Posterior vena cava (tissue), 2 donors: ENCODE results near the gene GATAD2A. TPM values are rescaled to one million over a fixed set of nuclear protein-coding genes. Genes with fewer than 3 reads are reported as not detected.

Experiments
- DNase-seq: peaks from one replicate; pipeline ENCODE4 v3.0.0-alpha.2; 2020; ENCODE audit warnings: low spot score
- intact Hi-C, 2 donors: fragments of 100-400 bp; cut with DNase I; formaldehyde crosslinking; loops; one replicate each; pipeline versions ENCODE4 v1.14.1 to v1.14.2; 2022 to 2023
- total RNA-seq, 2 donors: library from RNA; stranded (reverse); fragmentation: NEBNext Ultra II Directional; extraction: Animal tissue kit (Norgen Biotek cat#: 25700); gene quantifications; one replicate each; pipeline ENCODE4 v1.2.1, GENCODE V29; 2021
- donor health status: DM: yes; HTN: yes; CAD: no.
- donor health status: DM: yes; HTN: yes; CAD: no.

The GATAD2A gene
- total RNA-seq, 2 donors from 2014 or later, result 54.3 to 70.9 TPM

DNA sequence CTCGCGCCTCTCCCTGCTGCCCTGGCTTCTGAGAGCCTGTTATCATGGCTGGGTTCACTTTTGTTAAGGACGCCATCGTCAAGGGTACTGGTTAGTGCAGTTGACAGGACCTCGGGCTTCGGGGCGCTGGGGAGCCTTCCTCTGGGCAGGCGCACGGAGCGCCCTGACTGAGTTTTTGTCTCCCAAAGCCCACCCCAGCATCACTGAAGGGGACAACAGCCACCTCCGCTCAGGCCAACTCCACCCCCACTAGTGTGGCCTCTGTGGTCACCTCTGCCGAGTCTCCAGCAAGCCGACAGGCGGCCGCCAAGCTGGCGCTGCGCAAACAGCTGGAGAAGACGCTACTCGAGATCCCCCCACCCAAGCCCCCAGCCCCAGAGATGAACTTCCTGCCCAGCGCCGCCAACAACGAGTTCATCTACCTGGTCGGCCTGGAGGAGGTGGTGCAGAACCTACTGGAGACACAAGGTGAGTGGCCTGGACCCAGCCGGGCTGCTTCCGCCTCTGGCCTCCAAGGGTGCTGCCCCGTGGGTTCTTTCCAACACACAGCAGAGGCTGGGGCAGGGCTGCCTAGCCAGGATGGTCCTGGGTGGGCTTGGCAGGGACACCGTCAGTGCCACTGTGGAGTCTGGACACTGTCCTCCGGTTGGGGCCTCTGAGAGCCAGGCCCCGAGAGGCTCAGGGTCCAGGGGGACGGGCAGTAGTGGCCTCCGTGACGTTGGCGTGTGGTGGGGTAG, 92.9 kb downstream of the GATAD2A start:
- no peak for DNase-seq
- intact Hi-C loops, result no loop called here

DNA sequence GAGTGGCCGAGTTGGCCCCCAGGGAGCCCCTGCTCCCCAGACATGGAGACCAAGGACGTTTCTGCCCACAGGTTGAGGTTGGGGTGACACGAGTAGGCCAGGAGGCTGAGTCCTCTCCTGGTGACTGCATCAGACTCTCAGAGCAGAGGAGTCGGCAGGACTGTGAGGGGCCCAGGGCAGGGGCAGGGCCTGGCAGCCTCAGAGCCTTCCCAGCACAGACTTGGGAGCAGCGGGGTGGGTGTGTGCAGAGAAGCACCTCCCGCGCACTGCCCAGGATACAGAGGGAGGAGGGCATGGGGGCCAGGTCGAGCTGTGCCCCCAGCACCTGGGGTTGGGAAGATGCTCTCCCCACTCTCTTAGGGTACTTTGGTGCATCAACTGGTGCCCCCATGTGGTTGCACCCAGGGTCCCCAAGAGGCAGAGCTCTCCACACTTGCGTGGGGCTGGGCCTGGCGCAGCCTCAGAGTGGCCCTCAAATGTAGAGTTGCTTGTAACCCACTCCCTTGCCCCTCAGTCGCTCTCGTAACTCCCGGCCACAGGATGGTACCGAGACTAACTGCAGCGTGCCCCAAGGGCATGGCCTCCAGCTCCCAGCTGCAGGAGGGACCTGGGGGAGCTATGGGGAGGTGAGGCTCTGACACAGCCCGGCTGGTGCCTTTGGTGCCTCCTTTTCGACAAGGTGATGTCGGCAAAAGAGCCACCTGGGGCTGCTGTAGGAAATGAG, 94.0 kb downstream of the GATAD2A start:
- no peak for DNase-seq
- intact Hi-C loops, result no loop called here

DNA sequence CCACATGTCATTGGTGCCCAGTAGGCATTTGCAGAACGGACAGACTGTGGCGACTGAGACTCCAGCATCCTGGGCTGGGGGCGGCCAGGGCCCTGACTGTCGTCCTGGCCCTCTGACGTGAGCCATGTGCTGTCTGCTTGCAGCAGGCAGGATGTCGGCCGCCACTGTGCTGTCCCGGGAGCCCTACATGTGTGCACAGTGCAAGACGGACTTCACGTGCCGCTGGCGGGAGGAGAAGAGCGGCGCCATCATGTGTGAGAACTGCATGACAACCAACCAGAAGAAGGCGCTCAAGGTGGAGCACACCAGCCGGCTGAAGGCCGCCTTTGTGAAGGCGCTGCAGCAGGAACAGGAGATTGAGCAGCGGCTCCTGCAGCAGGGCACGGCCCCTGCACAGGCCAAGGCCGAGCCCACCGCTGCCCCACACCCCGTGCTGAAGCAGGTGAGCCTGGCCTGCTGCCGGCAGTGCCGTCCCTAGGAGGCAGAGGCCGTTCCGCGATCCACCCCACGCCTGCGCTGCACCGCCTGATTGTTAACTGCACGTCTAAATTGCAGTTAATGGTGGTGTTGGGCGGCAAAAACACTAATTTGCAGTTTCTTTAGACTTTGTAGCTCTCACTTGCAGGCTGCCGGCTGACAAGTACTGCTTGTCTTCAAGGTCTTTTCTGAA, 95.6 kb downstream of the GATAD2A start:
- intact Hi-C loops, result no loop called here
- DNase-seq, result no peak

DNA sequence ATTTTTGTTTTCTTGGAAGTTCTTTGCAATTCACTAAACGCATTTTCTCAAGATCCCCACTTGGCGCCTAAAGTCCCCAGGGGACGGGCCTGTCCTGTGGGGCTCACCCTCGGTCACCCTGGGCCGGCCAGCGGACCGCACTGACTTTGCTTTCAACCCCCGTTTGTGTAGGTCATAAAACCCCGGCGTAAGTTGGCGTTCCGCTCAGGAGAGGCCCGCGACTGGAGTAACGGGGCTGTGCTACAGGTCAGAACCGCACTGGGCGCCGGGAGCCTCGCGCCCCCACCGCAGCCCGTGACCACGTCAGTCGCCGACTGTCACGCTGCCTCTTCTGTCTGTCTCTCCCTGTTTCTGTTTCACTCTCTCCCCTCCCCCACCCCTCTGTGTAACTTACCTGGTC, 96.3 kb downstream of the GATAD2A start:
- intact Hi-C loops, result no loop called here

DNA sequence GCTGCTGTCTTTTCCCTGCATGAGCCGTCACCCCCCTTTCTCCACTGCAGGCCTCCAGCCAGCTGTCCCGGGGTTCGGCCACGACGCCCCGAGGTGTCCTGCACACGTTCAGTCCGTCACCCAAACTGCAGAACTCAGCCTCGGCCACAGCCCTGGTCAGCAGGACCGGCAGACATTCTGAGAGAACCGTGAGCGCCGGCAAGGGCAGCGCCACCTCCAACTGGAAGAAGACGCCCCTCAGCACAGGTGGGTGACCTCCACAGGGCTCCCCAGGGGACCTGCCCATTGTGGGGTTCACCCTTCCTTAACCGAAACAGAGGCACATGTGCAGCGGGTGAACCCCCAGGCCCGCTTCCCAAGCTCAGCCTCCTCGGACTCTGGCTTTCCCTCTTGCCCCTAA, 96.8 kb downstream of the GATAD2A start:
- intact Hi-C loops, result no loop called here

More for the DNA sequence above, 96.3 kb downstream of the GATAD2A start:
- DNase-seq, result no peak

DNA sequence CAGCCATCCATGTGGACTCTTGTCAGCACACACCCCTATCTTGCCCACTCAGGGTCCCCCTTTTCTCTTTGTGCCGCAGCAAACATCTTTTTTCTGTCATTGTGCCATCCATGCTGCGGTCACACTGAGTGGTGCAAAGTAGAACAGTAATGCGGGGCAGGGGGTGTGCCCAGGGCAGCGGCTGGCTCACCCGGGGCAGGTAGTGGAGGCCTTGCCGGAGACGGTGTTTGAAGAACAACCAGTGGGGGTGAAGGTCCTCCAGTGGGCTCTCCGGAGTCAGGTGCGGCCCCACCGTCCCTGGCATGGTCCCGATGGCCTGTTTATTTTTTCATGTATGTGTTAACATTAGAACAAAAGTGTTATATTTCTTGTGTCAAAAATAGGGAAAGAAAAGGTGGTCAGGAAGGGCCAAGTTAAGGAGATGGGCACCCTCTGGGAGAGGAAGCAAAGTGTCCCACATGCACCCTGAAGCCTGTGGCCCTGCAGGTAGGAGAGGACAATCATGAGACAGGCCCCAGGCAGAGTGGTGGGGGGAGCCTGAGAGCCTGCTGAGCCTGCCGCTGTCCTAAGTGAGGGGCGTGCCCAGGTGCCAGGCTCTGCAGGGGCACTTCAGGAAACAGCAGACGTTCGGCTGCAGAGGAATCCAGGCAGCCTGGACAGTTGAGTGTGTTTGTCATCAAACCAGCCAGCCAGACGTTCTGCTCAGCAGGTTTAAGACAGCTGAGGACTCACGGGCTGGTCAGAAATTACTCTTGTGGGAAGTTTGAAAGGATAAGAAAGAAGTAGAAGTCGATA, 97.5 kb downstream of the GATAD2A start:
- intact Hi-C loops, result no loop called here
- DNase-seq, result no peak

More for the DNA sequence above, 96.8 kb downstream of the GATAD2A start:
- no peak for DNase-seq

DNA sequence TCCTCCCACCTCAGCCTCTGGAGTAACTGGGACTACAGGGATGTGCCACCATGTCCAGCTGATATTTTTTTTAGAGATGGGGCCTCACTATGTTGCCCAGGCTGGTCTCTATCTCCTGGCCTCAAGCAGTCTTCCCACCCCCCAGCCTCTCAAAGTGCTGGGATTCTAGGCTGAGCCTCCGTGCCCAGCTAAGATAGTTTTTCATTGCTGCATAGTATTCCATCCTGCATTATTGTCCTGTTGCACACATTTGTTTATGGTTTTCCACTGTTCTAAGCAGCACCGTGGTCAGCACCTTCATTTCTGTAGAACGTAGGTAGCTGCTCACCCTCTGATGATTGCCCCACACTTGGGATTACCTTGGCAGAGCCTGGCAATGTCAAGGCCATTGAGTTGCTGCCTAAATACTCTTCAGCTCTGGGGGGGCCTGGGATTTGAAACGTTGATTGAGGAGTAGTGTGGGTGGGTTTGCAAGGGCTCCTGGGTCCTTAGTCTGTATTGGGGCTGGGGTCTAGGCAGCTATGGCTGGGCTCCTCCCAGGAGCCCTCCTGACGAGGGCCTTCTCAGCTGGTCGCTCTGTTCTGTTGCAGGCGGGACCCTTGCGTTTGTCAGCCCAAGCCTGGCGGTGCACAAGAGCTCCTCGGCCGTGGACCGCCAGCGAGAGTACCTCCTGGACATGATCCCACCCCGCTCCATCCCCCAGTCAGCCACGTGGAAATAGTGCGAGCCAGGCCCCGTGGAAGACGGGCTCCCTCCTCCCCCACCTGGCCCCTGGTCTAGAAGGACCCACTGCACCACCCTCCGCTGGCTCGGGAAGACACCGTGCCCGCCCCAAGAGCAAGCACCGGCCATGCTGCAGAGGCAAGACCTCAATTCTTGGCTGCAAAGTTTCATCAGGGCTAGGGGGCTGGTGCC, 99.5 kb downstream of the GATAD2A start:
- intact Hi-C loops, result no loop called here
- no peak for DNase-seq

DNA sequence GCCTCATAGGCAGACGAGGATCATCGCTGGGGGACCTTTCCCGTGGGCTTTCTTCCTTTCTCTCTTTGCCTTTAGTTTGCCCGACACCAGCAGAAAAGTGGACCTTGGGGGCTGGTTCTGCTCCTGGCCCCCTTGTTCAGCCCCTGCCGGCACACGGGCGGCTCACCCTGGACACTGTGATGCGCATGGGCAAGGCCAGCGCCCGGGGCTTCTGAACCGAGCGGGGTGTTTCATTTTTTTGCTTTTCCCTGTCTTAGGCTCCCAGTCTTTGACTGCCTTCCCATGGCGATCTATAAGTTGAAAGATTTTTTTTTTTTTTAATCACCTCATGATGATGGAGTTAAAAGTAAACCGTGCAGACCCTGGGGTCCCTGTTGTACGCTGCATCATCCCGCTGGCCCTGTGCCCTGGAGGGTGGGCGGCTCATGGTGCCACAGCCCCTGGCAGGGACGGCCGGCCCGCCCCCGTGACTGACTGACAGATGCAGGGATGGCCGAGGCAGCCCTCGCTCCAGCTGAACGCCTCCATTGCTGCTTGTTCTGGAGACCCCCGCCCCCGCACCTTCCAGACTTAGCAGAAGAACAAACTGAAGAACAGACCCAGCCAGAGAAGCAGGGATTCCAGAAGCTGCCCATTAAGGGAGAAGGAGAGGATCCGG, 100.3 kb downstream of the GATAD2A start:
- intact Hi-C loops, result no loop called here

DNA sequence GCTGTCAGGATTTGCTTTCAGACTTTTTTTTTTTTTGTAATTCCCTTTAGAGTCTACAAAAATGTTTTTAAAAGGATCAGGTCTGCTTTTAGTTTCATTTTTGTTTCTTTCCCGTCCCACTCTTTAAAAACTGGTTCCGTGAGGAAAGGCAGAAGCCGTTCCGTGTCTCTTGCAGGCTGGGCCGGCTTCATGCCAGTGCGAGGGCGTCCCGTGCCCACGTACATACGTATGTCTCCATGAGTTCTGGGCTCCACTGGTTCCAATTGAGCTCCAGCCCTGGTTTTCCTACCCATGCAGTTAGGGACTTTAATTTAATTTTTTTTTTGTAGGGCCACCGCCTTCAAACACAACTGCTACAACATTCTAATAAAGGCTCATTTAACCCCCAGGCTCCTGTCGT, 101.1 kb downstream of the GATAD2A start:
- intact Hi-C loops, result no loop called here

More for the DNA sequence above, 100.3 kb downstream of the GATAD2A start:
- DNase-seq, result no peak

DNA sequence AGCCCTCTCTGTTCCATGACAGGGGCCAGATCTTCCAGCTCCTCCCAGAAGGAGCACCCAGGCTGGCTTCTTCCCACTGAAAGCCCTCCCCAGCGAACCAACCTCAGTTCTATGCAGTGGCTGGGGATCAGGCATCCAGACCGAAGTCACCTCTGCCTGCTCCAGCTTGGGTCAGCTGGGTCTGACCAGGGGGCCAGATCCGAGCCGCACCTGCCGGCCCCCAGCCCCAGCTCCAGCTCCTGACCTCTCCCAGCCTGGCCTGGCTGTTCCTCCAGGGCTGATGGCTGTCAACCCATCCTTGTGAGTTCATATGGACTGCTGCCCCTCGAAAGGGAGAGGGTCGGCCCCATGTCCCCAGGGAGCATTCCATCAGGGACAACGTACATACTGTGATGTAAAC, 101.9 kb downstream of the GATAD2A start:
- DNase-seq, result no peak

More for the DNA sequence above, 101.1 kb downstream of the GATAD2A start:
- no peak for DNase-seq

DNA sequence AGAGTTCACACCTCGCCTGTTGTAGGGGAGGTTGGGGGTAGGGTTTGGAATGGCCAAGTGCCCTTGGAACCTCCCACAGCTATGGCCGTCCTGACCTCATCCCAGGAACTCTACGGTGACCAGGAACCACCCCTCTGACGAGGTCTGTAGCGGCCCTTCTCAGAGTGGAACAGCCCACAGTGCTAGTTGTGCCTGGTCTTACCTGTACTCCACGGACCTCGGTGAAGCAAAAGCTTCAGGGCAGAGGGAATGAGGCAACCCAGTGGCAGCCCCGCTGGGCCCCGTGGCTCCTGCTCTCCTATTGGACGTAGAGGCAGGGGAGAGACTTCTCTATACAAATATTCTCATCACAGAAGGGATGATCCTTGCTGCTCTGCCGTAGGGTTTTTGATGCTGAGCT, 102.7 kb downstream of the GATAD2A start:
- DNase-seq, result no peak
- intact Hi-C loops, result no loop called here

More for the DNA sequence above, 101.9 kb downstream of the GATAD2A start:
- intact Hi-C loops, result no loop called here

DNA sequence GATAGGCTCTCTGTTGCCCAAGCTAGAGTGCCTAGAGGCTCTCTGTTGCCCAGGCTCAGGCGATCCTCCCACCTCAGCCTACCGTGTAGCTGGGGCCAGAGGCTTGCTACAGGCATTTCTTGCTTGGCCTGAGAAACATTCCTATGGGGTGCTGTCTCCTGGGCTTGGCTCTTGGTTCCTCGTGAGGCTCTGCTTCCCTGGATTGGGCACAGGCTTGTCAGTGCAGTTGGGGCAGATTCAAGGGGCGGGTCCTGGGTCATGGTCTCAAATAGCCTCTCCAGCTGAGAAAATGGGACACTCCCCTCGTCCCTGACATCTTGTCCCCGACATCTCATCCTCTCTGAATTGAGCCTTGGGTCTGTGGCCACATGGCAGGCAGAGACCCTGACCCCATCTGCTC, 105.0 kb downstream of the GATAD2A start:
- intact Hi-C loops, result no loop called here
- no peak for DNase-seq

DNA sequence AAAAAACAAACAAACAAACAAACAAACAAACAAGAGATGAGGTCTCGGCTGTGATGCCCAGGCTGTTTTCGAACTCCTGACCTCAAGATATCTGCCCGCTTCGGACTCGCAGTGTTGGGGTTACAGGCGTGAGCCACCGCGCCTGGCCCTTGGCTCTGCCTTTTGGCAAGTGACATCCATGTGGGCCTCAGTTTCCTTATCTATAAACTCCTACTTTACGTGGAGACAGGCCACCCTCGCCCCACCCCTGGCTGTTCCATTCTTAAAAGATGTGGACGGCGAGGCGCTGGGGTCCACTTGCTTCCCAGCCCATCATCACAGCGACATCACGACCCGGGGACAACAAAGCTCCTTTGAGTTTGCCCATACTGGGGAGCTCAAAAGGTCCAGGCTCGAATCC, 108.2 kb downstream of the GATAD2A start:
- intact Hi-C loops, result no loop called here

DNA sequence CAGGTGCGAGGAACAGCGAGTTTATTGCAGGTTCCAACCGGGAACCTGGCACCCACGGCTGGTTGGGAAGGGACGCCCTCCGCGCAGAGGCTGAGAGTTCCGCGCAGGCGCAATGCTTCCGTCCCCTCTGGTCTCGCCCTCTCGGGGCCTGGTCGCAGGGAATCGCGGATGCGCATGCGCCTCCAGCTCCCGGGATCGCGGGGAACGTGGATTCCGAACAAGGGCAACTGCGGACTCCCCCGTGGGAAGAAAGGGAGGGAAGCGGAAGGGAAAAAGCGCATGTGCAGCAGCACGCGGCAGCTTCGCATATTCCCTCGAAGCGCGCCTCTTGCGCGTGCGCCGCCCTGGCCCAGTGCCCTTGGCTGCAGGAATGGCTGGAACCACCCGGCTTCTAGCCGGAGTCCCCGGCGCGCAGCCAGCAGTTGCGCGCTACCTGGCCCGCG, 108.8 kb downstream of the GATAD2A start:
- DNase-seq, result peak; percentile 93
- intact Hi-C loops, result no loop called here

More for the DNA sequence above, 108.2 kb downstream of the GATAD2A start:
- DNase-seq, result peak; percentile 83

DNA sequence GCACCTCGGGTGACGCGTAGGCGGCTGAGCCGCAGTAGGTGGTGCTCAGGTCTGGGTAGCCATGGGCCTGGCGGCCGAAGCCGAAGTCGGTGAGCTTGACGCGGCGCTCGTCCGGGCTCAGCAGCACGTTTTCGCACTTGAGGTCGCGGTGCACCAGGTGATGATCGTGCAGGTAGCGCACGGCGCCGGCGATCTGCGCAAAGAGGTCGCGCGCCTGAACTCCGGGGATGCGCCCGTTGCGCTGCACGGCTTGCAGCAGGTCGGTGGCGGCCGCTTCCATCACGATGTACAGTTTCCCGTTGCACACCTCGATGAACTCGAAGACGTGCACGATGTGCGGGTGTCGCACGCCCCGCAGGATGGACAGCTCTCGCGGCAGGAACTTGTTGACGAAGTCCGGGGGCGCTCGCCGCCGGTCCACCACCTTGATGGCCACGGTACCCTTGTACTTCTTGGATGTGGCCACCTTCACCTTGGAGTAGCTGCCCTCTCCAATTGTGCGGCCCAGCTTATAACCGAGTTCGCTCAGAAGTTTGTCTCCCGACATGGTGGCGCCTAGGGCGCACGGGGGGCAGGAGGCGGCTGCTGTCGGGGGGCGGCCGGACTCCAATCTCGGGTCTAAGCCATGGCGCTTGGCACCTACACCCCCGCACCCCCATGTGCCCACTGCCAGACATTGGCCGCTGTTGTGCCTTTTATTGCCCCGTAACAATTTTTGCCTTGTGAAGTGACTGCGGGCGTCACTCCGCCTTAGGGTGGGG, 109.6 kb downstream of the GATAD2A start, which contains the start of gene TSSK6:
TSSK6 (minus strand) TSS at position 668 of the 761 bp plus-strand sequence; CDS start at position 547, 121 bp downstream.
- intact Hi-C loops, result no loop called here
- peak; percentile 85 for DNase-seq

DNA sequence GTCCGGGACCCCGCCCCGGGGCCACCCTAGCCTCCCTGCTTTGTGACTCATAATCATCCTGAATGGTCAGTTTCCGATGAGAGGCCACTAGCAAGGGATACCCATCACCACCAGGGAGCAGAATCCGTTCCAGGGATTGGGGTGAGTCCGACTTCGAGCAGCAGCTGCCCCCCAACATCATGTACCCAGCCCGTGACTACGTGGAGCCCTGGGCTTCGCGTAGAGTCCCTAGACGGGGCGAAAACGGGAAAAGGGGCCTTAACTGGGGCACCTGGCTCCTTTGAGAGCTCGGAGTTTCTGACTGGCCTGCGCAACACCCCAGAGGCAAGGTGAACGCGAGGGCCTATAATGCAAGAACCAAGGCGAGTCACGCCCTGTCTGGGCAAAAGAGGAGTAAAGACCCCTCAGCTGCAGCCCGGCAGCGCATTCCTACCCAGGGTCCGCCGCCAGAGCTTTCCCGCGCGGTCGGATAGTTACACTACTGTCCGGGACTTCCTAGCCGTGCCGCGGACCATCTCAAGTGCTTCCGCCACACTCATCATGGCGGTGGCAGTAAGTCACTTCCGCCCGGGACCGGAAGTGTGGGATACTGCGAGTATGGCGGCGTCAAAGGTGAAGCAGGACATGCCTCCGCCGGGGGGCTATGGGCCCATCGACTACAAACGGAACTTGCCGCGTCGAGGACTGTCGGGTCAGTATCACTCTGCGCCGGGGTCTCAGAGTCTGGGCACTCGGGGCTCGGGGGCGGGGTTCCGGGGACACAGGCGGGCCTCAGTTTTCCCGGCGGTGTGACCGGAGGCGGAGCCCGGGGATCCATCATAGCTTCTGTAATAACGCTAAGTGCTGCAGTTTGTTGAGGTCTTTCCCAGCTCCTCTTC, 110.4 kb downstream of the GATAD2A start, which contains the start of gene NDUFA13:
NDUFA13 (plus strand) TSS at position 584 of the 878 bp plus-strand sequence; CDS start at position 598, 14 bp downstream.
- DNase-seq, result peak; percentile 98
- intact Hi-C loops, result no loop called here
